Measurements from ENCODE around the gene SUPT3H.

SUPT3H gene

DNA sequence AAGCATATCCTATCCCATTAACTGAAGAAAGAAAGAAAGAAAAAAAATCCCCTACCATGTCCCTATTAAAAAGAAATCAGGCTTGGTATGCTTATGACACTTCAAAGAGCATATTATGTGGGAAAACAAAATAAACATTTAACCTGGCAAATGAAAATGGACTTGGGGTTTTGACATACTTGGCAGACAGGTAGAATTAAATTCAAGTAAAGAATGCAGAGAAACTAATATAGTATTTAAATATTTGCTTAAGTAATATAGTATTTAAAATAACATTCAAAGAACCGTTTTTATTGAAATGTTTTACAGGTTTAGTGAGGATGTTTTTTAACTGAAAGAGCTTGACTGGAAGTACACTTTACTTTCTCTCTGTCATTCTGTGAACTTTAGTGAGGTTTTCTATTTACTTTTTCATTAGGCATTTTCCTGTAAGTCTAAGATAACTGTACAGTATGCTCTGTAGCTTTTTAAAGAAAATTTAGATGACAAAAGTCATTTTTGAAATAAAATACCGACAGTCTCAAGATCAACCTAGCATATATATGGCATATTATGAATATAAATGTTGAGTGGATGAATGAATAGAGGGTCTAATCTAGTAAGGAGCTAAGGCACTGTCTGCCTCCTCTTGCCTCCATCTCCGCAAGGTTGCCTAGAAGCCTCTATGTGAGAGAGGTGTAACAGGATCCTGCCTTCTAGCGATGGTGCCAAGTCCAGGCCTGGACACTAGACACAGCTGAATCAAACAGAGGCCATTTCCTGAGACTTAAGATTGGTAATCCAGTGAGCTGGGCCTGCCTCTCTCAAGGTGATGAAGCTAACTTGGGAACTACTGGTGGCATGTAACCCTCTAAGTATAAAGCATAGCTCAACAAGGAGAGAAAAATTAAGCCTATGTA lies 394.0 kb downstream of the SUPT3H start:
- DNase-seq: no peak

DNA sequence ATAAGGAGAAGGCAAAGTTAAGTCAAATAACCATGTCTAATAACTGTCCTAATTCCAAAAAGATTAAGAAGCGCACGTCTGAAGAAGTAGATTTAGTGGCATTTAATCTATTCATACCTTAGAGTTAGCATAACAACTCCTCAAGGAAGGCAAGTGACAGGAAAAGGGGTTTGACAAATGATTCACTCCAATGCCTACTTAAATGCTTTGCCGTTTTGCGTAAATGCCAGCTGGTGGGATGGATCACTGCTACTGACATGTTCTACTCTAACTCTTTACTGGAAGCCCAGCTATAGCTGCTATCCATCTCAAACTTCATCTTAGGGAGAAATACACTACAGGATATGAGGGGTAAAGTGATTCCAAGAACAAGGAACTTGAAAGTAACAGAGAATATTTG lies 396.9 kb downstream of the SUPT3H start:
- no peak for DNase-seq

DNA sequence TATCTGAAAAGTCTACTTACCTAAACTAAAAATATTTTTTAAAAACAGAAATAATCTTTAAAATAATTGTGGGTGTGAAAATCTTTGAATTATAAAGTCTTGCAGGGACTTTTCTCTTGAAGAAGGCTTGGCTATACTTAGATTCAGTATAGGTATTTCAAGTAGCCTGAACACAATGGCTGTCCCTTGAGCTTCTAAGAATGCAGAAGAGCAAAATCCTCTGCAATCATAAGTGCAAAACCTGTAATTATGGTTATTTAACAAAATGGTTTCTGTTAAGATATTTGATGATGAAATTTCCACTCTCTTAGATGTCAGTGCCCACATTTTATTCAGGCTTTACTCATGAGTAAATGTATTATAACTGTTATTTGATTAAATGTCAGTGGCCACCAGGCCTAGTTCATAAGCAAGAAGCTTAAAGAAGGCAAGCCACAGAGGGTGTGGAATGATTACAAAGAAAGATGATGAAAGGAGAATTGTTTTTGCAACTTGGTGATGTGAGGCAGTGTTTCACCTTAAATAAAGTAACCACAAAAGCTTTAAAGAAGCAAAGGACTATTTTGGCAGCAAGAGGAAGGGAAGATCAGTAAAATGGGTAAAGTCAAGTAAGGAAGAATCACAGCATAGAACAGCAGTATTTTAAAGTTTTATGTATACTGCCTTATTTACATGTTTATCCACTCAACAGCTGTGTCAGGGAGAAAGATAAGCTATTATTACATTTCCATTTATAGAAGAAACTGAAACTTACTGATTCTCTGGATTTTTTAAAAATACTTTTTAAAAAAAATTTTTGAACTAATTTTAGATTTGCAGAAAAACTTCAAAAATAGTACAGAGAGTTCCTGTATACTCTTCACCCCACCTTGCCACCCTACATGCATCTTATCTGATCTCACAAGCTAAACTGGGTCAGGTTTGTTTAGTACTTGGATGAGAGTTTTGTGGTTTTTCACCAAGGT lies 400.8 kb downstream of the SUPT3H start:
- no peak for DNase-seq

DNA sequence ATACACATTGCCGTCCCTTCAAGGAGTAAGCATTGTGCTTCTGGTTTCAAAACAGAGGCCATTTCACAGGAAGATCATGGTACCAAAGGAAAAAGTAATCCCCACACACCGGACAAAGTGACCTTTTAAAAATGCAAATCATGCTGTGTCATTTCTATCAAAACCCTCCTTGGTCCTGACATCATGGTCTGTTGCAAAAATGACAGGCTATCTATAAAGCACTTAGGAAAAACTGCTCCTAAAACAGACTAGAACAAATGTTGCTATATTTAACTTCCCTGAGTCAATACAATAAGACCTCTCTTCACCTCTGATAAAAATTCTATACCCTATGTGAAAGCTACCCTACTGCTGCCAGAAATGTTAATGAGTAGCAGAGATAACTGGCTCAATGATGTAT lies 403.2 kb downstream of the SUPT3H start:
- no peak for DNase-seq

DNA sequence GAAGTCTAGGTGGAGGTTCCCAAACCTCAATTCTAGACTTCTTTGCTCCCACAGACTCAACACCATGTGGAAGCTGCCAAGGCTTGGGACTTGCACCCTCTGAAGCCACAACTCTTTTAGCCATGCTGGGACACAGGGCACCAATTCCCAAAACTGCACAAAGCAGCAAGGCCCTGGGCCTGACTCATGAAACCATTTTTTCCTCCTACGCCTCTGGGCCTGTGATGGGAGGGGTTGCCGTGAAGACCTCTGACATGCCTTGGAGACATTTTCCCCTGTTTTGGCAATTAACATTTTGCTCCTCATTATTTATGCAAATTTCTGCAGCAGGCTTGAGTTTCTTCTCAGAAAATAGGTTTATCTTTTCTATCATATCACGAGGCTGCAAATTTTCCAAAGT lies 405.0 kb downstream of the SUPT3H start:
- no peak for DNase-seq

DNA sequence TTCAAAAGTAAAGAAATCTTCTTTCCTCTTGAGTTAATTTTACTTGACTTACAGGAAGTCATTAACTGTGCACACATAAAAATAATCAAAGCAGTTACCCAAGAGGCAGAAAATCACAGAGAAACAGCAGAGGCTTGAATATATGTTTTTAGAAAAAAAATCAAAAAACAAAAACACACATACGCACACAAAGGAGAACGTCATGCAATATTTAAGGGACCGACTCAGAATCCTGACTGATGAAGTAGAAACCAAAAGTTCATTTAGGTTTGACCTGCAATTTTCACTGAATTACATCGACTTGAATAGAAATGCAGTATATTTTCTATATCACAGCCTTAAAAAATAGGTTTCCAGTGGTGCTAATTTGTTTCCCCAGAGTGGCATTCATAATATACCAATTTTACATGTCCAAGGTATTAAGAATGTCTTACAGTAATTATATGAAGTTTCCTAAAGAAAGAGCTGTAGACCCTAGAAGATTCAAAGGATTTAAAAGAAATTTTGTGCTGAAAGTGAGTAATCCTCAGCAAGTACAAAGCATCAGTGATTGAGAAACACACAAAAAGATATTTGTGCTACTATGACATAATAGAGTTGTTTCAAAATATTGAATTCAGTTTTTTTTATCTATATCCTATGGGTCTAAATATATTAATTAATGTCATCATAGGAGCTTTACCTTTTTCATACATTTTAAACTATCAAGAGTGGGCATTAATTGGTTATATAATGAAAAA lies 408.1 kb downstream of the SUPT3H start:
- no peak for DNase-seq

DNA sequence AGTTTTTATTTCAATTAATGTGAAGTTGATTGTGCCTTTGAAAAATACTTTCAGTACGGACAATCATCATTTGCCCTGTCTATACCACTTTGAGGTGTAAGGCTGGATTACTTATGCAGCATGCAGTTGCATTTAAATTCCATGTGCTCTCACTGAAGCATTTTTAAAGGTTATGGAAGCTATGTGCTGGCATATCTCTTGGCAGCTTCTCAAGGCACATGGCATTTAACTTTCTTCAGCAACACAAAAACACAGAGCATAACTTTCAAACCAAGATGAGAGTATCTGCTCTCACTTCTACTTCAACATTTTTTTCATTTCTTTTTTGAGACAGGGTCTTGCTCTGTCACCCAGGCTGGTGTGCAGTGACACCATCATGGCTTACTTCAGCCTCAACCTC lies 410.3 kb downstream of the SUPT3H start:
- no peak for DNase-seq

DNA sequence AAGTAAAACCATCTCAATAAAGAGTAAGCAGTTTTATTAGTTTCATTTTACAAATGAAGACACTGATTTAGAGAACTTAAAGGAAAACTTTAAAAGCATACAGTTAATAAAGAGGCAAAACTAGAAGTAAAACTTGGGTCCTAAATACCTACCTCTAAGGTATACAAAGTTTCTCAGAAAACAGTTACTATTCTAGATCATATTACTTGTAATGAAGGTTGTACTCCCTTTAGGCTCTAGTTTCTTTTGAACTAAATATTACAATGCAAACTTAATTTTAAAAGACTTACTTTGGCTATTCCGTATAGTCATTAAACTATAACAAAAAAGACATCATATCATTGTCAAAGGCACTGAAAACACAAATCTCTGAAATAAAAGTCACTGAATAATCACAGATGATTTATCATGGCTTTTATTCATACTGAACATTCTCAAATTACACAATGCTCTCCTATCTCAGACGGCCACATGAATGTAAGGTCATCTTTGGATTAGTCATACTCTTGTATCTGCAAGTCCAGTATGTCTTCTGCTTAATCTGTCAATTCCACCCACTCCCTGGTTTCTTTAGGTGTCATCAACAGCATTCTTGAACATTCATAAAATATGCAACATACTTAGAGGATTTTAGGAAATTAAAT lies 411.2 kb downstream of the SUPT3H start:
- no peak for DNase-seq

DNA sequence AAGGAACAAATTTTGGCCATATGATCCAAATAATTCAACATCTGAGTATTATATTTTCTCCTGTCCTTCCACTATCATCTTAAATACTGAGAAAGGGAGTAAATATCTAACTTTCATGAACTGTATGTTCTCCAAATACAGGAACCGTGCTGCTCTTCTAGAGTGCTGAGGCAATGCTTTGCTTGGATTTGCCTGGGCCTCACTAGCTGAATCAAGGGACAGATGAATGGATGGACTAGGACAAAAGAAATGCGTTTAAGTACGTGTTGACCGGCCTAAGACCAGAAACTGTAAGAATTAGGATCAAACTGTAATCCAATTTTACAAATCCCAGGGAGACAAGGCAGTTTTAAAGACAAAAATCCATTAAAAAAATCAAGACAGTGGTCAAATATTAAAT lies 412.0 kb downstream of the SUPT3H start:
- DNase-seq: no peak

DNA sequence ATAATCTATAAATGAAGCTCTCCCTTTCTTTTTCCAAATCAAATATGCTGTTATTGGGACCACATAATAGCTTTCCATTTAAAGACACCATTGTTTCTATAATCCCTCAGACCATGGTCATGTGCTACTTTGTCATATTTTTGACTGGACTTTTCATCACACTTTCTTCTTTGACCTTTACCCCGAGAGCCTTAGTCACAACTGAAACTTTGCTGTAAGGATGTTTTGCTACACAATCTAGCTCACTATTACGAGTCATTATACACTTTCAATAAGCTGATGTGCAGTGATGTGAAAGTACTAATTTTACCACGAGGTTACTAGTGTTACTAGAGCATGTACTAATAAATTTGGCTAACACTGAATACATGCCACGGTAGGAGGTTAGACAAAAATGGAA lies 416.8 kb downstream of the SUPT3H start:
- no peak for DNase-seq

DNA sequence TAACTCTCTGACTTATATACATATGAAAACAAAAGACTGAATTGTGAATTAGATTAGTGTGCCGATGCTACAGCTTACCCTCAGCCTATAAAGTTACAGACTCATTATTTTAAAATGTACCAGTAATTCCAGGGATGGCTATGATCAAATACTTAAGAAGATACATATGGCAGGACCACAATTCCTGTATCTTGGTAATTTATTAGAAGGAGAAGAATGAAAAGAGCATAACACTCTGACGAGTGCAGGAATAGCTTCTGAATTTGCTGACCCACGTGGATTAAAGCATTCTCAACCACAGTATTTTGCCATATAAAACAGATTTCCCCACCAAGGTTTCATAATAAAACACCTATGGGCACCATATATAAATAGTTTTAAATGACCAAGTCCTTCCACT lies 418.1 kb downstream of the SUPT3H start:
- DNase-seq: no peak

DNA sequence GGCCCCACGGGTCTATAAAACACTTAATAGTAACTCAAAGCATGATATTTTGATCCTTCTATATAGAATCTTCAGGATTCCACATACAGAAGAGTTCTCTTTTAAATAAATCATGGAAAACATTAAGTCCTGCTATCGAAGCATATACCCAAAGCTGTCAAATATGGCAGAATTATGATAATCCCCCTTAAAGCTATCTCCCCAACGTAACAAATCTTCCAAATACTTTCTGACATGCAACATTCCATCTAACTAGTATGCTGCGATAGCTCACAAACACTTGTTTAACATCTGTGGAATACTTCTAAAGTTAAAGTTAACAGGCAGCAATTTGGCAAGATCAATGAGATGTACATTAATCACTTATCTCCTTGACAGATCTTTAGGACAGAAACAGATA lies 420.6 kb downstream of the SUPT3H start:
- no peak for DNase-seq

DNA sequence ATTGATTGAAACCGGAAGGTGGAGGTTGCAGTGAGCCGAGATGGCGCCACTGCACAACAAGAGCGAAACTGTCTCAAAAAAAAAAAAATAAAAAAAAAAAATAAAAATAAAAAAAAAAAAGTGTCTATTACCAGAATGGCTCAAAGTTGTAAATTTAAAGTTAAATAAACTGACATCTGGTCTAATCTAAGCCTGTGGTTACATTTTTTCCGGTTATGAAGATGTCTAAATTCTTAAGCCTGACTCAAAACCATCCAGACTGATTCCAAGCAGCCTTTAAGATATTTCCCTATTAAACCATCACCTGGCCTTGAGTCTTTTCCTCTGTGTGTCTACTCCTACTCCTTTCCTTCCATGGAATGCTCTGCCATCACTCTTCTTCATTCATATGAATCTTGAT lies 421.3 kb downstream of the SUPT3H start:
- DNase-seq: no peak

DNA sequence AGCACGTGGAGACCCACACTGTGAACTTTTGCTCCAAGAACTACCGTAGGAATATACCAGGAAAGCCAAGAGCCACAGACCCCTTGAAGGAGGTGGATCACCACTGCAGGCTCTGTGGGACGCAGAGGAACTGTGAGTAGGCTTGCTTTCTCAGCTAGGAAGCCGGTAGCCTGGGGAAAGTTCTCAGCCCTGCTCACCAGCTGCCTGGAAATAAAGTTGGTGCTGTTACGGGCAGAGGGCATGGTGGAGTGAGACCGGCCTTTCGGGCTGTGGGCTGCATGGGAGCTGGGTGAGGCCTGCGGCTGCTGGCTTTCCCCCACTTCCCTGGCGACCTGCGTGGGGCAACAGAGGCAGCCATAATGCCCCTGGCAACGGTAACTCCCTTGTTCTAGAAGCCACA lies 422.6 kb downstream of the SUPT3H start:
- no peak for DNase-seq

DNA sequence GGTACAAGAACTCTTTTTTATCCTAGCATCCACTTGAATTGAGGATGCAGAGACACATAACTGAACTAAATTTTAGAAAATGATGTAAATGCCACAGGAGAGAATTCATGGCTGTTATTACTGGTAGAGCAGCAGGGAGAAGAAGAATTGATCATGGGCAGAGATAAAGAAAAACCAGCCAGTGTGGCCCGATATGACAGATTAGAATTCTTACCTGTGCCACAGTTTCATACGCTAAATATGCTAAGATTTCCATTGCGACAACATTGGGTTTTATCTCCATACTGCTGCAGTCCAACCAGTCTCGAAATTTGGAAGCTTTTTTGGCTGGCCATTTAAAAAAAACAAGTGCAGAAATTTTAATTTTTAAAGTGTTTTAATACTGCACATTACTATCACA lies 423.5 kb downstream of the SUPT3H start:
- no peak for DNase-seq

DNA sequence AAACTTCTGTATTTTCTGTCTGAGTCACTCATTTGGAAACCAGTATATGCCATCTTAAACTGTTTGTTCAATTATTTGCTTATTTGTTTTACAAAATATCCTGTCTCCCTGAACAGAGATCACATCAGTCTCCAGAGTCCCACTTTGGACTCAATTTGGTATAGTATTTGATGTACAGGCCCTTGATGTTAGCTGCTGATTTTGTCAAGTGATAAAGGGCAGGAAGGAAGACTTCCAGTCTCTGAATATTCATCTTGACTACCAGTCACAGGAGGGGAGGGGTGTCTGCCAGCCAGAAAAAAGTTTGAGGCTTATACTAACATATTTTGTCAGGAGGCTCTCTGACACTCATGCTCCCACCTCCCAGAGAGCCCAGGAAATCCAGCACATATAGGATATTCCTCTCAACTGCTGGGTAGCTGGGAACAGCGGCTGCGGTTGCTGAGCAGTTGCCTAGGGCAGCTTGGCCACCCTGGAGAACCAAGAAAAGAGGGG lies 426.4 kb downstream of the SUPT3H start:
- DNase-seq: no peak

DNA sequence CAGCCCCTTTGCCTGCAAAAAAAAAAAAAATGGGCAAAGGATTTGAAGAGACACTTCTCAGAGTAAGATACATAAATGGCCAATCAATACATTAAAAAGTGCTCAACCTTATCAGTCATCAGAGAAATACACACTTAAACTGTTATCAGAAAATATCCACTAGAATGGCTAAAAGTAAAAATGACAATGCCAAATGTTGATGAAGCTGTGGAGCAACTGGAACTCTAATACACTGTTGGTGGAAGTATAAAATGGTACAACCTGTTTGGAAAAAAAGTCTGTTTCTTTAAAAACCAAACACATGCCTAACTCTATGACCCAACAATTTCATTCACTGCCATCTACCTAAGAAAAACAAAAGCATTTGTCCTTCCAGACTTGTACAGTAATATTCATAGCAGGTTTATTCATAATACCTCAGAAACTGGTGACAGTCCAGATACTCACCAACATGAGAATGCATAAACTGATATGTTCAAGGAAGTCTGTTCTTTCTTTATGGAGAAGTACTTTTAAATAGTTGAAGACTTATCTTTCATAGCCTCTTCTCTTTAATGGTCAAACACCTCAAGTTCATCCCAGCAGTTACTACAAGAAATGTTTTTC lies 428.0 kb downstream of the SUPT3H start:
- no peak for DNase-seq

DNA sequence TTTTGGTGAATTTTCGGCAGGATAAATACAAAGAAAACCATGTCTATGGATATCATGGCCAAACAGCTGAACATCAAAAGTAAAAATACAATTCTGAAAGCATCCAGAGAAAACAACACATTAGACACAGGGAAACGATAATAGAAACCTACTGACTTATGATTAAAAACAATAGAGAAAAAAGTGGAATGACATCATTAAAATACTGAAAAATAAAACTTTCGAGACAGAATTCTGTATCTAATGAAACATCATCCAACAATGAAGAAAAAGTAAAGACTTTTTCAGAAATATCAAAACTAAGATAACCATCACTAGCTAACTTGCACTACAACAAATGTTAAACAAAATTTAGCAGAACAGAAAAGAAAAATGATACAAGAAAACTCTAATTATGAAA lies 434.2 kb downstream of the SUPT3H start:
- no peak for DNase-seq

DNA sequence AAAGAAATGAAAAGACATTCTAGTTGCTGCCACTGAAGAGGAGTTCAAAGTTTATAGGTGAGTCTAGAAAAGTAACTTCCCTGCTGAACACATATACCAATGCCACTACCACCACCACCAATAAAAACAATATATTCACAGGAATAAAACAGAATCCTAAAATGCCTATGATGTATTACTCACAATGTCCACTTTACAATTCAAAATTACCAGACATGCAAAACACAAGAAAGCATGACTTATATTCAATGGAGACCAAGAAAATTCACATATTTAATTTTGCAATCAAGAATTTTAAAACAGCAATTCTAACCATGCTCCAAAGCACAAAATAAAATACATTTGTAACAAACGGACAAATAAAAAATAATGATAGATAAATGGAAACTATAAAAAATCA lies 434.9 kb downstream of the SUPT3H start:
- DNase-seq: no peak

DNA sequence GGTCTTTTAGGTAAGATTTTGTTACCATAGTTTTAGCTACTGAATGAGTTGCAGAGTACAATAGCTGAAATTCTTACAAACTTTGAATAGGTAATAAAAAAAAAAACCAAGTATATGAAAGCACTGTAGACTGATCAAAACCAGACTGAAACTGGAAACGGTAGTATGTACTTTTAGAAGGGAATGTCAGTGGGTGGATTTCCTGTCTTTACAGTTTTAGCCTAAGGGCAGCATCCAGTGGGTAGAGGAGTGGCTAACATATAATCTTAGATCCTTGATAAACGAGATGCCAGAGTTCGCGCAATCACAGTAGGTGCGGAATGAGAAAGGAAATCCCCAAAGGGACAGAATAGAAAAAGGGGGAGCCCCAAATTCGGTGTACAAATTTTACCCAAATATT lies 435.5 kb downstream of the SUPT3H start:
- DNase-seq: no peak

DNA sequence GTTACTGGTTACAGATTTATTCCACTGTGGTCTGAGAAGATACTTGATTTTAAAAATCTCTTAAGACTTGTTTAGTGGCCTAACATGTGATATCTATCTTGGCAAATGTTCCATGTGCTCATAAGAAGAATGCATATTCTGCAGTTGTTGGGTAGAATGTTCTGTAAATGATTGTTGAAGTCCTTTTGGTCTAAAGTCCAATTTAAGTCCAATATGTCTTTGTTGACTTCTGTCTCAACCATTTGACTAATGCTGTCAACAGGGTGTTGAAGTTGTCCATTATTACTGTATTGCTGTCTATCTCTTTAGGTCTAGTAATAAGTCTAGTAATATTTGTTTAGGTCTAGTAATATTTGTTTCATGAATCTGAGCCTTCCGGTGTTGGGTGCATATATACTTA lies 437.4 kb downstream of the SUPT3H start:
- no peak for DNase-seq

DNA sequence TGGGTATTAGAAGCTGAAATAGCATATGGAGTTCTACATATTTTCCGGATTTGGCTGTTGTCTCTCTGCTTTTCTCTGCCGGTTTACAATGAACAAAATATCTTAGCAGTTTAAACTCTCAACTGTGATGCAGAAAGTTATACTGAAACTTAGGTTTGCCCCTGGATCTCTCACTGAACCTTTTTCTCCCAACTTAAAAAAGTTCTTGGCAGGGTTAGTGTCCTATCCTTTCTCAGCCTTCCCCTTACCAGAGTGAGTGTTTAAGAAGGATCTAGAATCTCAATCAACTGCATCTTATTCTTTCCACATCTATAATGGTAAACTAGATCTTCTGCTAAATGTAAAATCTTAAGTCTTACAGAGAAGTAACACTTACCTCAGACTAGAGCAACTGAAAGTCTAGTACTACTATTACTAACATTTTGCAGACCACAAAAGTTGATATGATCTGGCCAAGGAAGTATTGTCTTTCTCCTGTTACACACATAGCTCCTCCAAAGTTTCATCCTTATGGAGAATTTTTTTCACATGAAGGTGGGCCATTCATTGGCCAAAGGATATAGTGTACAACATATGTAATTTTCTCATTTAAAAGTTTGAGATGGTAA lies 441.9 kb downstream of the SUPT3H start:
- DNase-seq: no peak

Measured in NCI-H510A (cell line).